GM21423 (cell line): ENCODE measurements around the gene NR2E1.

Experiments used
- ATAC-seq: cut with Tn5 transposase; IDR thresholded peaks from one replicate; pipeline ENCODE4 v1.9.1; 2021; ENCODE audit warnings: mild to moderate bottlenecking, moderate library complexity; ENCODE audit not compliant: unreplicated experiment

The NR2E1 gene

GRCh38 chr6:108152446-108152845 lies 13.4 kb upstream of the NR2E1 start:
- no peak for ATAC-seq

GRCh38 chr6:108156180-108156937 lies 9.5 kb upstream of the NR2E1 start:
- no peak for ATAC-seq

GRCh38 chr6:108156938-108157233 lies 8.9 kb upstream of the NR2E1 start:
- no peak for ATAC-seq

GRCh38 chr6:108157234-108157980 lies 8.4 kb upstream of the NR2E1 start:
- no peak for ATAC-seq

GRCh38 chr6:108157981-108158525 lies 7.8 kb upstream of the NR2E1 start:
- no peak for ATAC-seq

- ATAC-seq, result no peak
These were observed 5.8 kb upstream of the NR2E1 start for GRCh38 chr6:108159981-108160380.

- no peak for ATAC-seq
These were observed 4.0 kb upstream of the NR2E1 start for GRCh38 chr6:108161724-108162282.

GRCh38 chr6:108163267-108163643 lies 2.6 kb upstream of the NR2E1 start:
- no peak for ATAC-seq

- ATAC-seq, result no peak
These were observed 1.9 kb upstream of the NR2E1 start for GRCh38 chr6:108163644-108164542.

- no peak for ATAC-seq
These were observed 1.3 kb upstream of the NR2E1 start for GRCh38 chr6:108164543-108164814.

GRCh38 chr6:108164815-108165706 lies 761 bp upstream of the NR2E1 start:
- ATAC-seq, result no peak

- no peak for ATAC-seq
These were observed 1.0 kb downstream of the NR2E1 start for GRCh38 chr6:108166664-108167448.

GRCh38 chr6:108167449-108168089 lies 1.7 kb downstream of the NR2E1 start:
- no peak for ATAC-seq

- ATAC-seq, result no peak
These were observed 2.3 kb downstream of the NR2E1 start for GRCh38 chr6:108168090-108168463.

- no peak for ATAC-seq
These were observed 3.0 kb downstream of the NR2E1 start for GRCh38 chr6:108168501-108169463.

- no peak for ATAC-seq
These were observed 3.9 kb downstream of the NR2E1 start for GRCh38 chr6:108169464-108170331.
